ENCODE data around the gene DHRS9. TPM values are rescaled to one million over a fixed set of nuclear protein-coding genes. Genes with fewer than 3 reads are reported as not detected.

Gene DHRS9
- polyA plus RNA-seq, result under 1 TPM in 1 of 3 donors, not detected in 2; 0.31 TPM

- no peak within 1 kb of the TSS for H3K27ac Mint-ChIP-seq
- no peak within 1 kb of the TSS for H3K4me3 Mint-ChIP-seq
- no peaks in the 10 kb centered on the region for H3K36me3 Mint-ChIP-seq
- no peak for DNase-seq
- H3K4me1 Mint-ChIP-seq, result peaks cover 4 to 10% of the 10 kb centered on the region in 2 donors
- peaks cover 0 to 6% (median 3%) of the 10 kb centered on the region in 3 donors for H3K27me3 Mint-ChIP-seq (ENCODE audit: low read depth in 3 of 3)
- no peaks in the 10 kb centered on the region for H3K9me3 Mint-ChIP-seq
Observed at GRCh38 chr2:169069341-169069740, at the start of gene DHRS9. Gene DHRS9 (plus strand): TSS chr2:169069563. CDS start chr2:169081582, 12,019 bp downstream.

DNA sequence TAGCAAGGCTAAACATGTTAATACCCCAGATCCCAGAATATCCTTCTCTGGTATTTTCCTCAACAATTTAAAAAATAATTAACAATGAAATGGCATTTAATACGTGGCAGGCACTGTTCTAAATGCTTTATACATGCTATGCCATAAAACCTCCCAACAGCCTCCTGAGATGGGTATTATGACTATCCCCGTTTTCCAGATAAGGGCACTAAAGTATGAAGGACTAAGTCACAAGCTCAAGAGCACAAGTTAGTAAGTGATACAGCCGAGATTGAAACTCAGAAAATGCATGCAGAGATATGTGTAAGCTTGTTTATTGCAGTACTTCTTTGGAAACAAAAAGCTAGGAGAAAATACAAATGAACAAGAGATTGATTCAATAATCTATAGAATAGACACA lies 46.2 kb upstream of the DHRS9 start:
- H3K36me3 Mint-ChIP-seq, result no peaks in the 10 kb centered on the region
- peaks cover 1 to 7% of the 10 kb centered on the region in 2 donors for H3K4me1 Mint-ChIP-seq
- H3K27ac Mint-ChIP-seq, result no peak overlapping the region
- H3K27me3 Mint-ChIP-seq (ENCODE audit: low read depth in 3 of 3), result peaks cover 0 to 6% (median 2%) of the 10 kb centered on the region in 3 donors
- no peak overlapping the region for H3K4me3 Mint-ChIP-seq
- no peaks in the 10 kb centered on the region for H3K9me3 Mint-ChIP-seq
- no peak for DNase-seq

GRCh38 chr2:169026056-169026455 lies 43.3 kb upstream of the DHRS9 start:
- Mint-ChIP-seq H3K27ac (no peak overlapping the region), H3K27me3 (ENCODE audit: low read depth in 3 of 3) (peaks cover 0 to 6% (median 0%) of the 10 kb centered on the region in 3 donors), H3K4me3 (no peak overlapping the region), H3K36me3 (no peaks in the 10 kb centered on the region), H3K4me1 (peaks cover 1 to 7% of the 10 kb centered on the region in 2 donors), H3K9me3 (peaks cover 0 to 2% (median 0%) of the 10 kb centered on the region in 6 donors)
- no peak for DNase-seq

- Mint-ChIP-seq H3K27me3 (ENCODE audit: low read depth in 3 of 3) (peaks cover 0 to 6% (median 0%) of the 10 kb centered on the region in 3 donors), H3K9me3 (peaks cover 0 to 2% (median 0%) of the 10 kb centered on the region in 6 donors), H3K4me3 (no peak overlapping the region), H3K36me3 (no peaks in the 10 kb centered on the region), H3K27ac (no peak overlapping the region), H3K4me1 (peaks cover 1 to 7% of the 10 kb centered on the region in 2 donors)
- no peak for DNase-seq
Observed at GRCh38 chr2:169027234-169027633, 42.1 kb upstream of the DHRS9 start.

DNA sequence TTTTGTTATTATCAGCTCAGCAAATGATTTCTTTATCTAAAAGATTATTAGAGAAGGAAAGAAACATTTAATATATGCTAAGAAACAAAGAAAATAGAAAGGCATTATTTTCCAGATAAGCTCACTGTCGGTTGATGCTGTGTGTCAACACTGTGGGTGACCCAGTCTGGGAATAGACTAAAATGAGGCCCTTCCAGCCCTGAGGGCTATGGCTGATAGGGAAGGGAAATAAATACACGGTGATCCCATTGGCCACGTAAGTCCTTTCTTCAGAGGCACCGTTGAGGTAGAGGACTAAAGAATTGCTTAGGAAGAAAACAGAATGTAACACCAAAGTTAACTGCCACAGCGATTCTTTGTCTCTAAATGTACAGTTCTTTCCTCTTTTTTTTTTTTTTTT lies 40.0 kb upstream of the DHRS9 start:
- peaks cover 0 to 2% (median 0%) of the 10 kb centered on the region in 6 donors for H3K9me3 Mint-ChIP-seq
- no peak for DNase-seq
- no peak overlapping the region for H3K27ac Mint-ChIP-seq
- peaks cover 4 to 12% of the 10 kb centered on the region in 2 donors for H3K4me1 Mint-ChIP-seq
- H3K27me3 Mint-ChIP-seq (ENCODE audit: low read depth in 3 of 3), result peaks cover 0 to 4% (median 0%) of the 10 kb centered on the region in 3 donors
- no peak overlapping the region for H3K4me3 Mint-ChIP-seq
- no peaks in the 10 kb centered on the region for H3K36me3 Mint-ChIP-seq

DNA sequence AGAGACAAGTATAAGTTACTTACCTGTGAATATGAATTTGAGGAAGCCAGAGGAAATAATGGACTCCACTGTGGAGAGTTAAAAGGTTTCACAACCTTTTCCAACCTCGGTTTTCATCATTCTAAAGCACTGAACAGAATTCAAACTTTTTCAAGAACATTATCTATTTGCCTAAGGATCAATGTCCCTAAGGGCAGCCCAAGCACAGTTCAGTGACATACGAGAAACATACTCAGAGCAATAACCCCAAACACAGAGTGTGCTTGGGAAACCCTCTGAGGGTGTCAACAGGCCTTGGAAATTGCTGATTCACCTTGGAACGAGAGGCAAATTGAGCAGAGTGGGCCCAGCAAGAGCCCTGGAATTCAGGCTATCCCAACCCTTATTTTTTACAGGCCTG lies 38.2 kb upstream of the DHRS9 start, which contains the start of gene ABCB11:
TSS of gene ABCB11 (minus strand) at position 123 of the 400 bp plus-strand sequence. CDS start 13,199 bp downstream, outside the sequence.
- peaks cover 3 to 10% of the 10 kb centered on the region in 2 donors for H3K4me1 Mint-ChIP-seq
- DNase-seq, result no peak
- H3K4me3 Mint-ChIP-seq, result no peak within 1 kb of the TSS
- no peaks in the 10 kb centered on the region for H3K36me3 Mint-ChIP-seq
- H3K27me3 Mint-ChIP-seq (ENCODE audit: low read depth in 3 of 3), result peaks cover 0 to 4% (median 0%) of the 10 kb centered on the region in 3 donors
- no peak within 1 kb of the TSS for H3K27ac Mint-ChIP-seq
- peaks cover 0 to 2% (median 0%) of the 10 kb centered on the region in 6 donors for H3K9me3 Mint-ChIP-seq

- Mint-ChIP-seq H3K27me3 (ENCODE audit: low read depth in 3 of 3) (peaks cover 0 to 2% (median 2%) of the 10 kb centered on the region in 3 donors), H3K36me3 (no peaks in the 10 kb centered on the region)
Observed at GRCh38 chr2:169034256-169034655, 35.1 kb upstream of the DHRS9 start.

GRCh38 chr2:169034984-169035544 lies 34.3 kb upstream of the DHRS9 start:
- peaks cover 0 to 2% (median 0%) of the 10 kb centered on the region in 6 donors for H3K9me3 Mint-ChIP-seq

More at GRCh38 chr2:169034256-169034655, 35.1 kb upstream of the DHRS9 start:
- peaks cover 0 to 2% (median 0%) of the 10 kb centered on the region in 6 donors for H3K9me3 Mint-ChIP-seq
- no peak for DNase-seq
- no peak overlapping the region for H3K27ac Mint-ChIP-seq
- peaks cover 6 to 16% of the 10 kb centered on the region in 2 donors for H3K4me1 Mint-ChIP-seq
- no peak overlapping the region for H3K4me3 Mint-ChIP-seq

GRCh38 chr2:169035887-169036286 lies 33.5 kb upstream of the DHRS9 start:
- Mint-ChIP-seq H3K9me3 (peaks cover 0 to 1% (median 0%) of the 10 kb centered on the region in 6 donors), H3K4me1 (peaks cover 12 to 32% of the 10 kb centered on the region in 2 donors), H3K4me3 (no peak overlapping the region), H3K27ac (no peak overlapping the region), H3K27me3 (ENCODE audit: low read depth in 3 of 3) (peaks cover 2% of the 10 kb centered on the region in 3 donors), H3K36me3 (no peaks in the 10 kb centered on the region)
- no peak for DNase-seq

More at GRCh38 chr2:169034984-169035544, 34.3 kb upstream of the DHRS9 start:
- H3K36me3 Mint-ChIP-seq, result no peaks in the 10 kb centered on the region
- peaks cover 2% of the 10 kb centered on the region in 3 donors for H3K27me3 Mint-ChIP-seq (ENCODE audit: low read depth in 3 of 3)
- no peak overlapping the region for H3K4me3 Mint-ChIP-seq
- DNase-seq, result no peak
- peaks cover 12 to 24% of the 10 kb centered on the region in 2 donors for H3K4me1 Mint-ChIP-seq
- no peak overlapping the region for H3K27ac Mint-ChIP-seq

- DNase-seq, result no peak
- H3K4me1 Mint-ChIP-seq, result peaks cover 12 to 41% of the 10 kb centered on the region in 2 donors
- no peak overlapping the region for H3K4me3 Mint-ChIP-seq
- H3K36me3 Mint-ChIP-seq, result peaks cover 0 to 1% (median 0%) of the 10 kb centered on the region in 3 donors
- peaks cover 2% of the 10 kb centered on the region in 3 donors for H3K27me3 Mint-ChIP-seq (ENCODE audit: low read depth in 3 of 3)
- H3K9me3 Mint-ChIP-seq, result peaks cover 0 to 4% (median 1%) of the 10 kb centered on the region in 6 donors
- H3K27ac Mint-ChIP-seq, result no peak overlapping the region
Observed at GRCh38 chr2:169036736-169037440, 32.5 kb upstream of the DHRS9 start.

- no peak for DNase-seq
- Mint-ChIP-seq H3K27ac (no peak overlapping the region), H3K9me3 (peaks cover 3 to 17% (median 9%) of the 10 kb centered on the region in 6 donors), H3K4me1 (peaks cover 12 to 41% of the 10 kb centered on the region in 2 donors), H3K36me3 (peaks cover 3 to 9% (median 6%) of the 10 kb centered on the region in 3 donors), H3K4me3 (no peak overlapping the region), H3K27me3 (ENCODE audit: low read depth in 3 of 3) (peaks cover 0 to 2% (median 2%) of the 10 kb centered on the region in 3 donors)
Observed at GRCh38 chr2:169038338-169038757, 31.0 kb upstream of the DHRS9 start.

GRCh38 chr2:169039702-169040101 lies 29.7 kb upstream of the DHRS9 start:
- peaks cover 0 to 3% (median 2%) of the 10 kb centered on the region in 3 donors for H3K27me3 Mint-ChIP-seq (ENCODE audit: low read depth in 3 of 3)
- peaks cover 3 to 20% (median 11%) of the 10 kb centered on the region in 6 donors for H3K9me3 Mint-ChIP-seq
- DNase-seq, result no peak
- no peak overlapping the region for H3K27ac Mint-ChIP-seq
- peaks cover 6 to 9% (median 6%) of the 10 kb centered on the region in 3 donors for H3K36me3 Mint-ChIP-seq
- H3K4me3 Mint-ChIP-seq, result no peak overlapping the region
- H3K4me1 Mint-ChIP-seq, result peaks cover 8 to 32% of the 10 kb centered on the region in 2 donors

- Mint-ChIP-seq H3K36me3 (peaks cover 6 to 9% (median 6%) of the 10 kb centered on the region in 3 donors), H3K4me1 (peaks cover 8 to 31% of the 10 kb centered on the region in 2 donors), H3K27ac (no peak overlapping the region), H3K9me3 (peaks cover 3 to 20% (median 11%) of the 10 kb centered on the region in 6 donors), H3K27me3 (ENCODE audit: low read depth in 3 of 3) (peaks cover 2 to 5% (median 4%) of the 10 kb centered on the region in 3 donors), H3K4me3 (no peak overlapping the region)
- no peak for DNase-seq
Observed at GRCh38 chr2:169041594-169041993, 27.8 kb upstream of the DHRS9 start.

DNA sequence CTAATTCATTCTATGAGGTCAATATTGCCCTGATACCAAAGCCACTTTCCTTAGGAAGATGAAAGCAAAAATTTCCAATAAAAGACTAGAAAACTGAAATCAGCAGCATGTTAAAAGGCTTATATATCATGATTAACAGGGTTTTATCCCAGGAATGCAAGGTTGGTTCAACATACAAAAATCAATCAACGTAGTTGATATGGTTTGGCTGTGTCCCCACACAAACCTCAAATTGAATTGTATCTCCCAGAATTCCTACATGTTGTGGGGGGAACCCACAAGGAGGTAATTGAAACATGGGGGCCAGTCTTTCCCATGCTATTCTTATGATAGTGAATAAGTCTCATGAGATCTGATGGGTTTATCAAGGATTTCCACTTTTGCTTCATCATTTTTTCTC lies 26.5 kb upstream of the DHRS9 start:
- H3K27ac Mint-ChIP-seq, result no peak overlapping the region
- H3K36me3 Mint-ChIP-seq, result peaks cover 6 to 9% (median 6%) of the 10 kb centered on the region in 3 donors
- no peak for DNase-seq
- peaks cover 2 to 6% (median 4%) of the 10 kb centered on the region in 3 donors for H3K27me3 Mint-ChIP-seq (ENCODE audit: low read depth in 3 of 3)
- peaks cover 3 to 20% (median 11%) of the 10 kb centered on the region in 6 donors for H3K9me3 Mint-ChIP-seq
- no peak overlapping the region for H3K4me3 Mint-ChIP-seq
- peaks cover 10 to 31% of the 10 kb centered on the region in 2 donors for H3K4me1 Mint-ChIP-seq
